Small intestine (tissue), 7 donors: Measurements from ENCODE around the gene ITGB5. TPM values are rescaled to one million over a fixed set of nuclear protein-coding genes. Genes with fewer than 3 reads are reported as not detected.

Source experiments
- DNase-seq, 2 donors: peaks; one replicate each; pipeline versions ENCODE4 v3.0.0 to v3.0.0-alpha.2; 2013
- FAIRE-seq: peaks from 2 replicates; lab custom pipeline; 2012; peaks lifted over from hg19 to GRCh38; lab: Jason Lieb, UNC
- H3K27ac ChIP-seq, 3 donors: one replicate each; pipeline ENCODE4 v1.5.1; 2013; ENCODE audit warnings: low read length in 2 of 3, mild to moderate bottlenecking in 2 of 3, control low read depth in 1 of 3, inconsistent platforms in 1 of 3, low read depth in 1 of 3, moderate library complexity in 1 of 3
- H3K27me3 ChIP-seq, 3 donors: one replicate each; pipeline ENCODE4 v1.6.1; 2013; ENCODE audit warnings: low read length in 3 of 3, inconsistent platforms in 1 of 3; ENCODE audit not compliant: control insufficient read depth in 3 of 3, insufficient read depth in 3 of 3
- H3K36me3 ChIP-seq, 3 donors: one replicate each; pipeline ENCODE4 v1.6.1; 2013; ENCODE audit warnings: low read length in 3 of 3, inconsistent platforms in 1 of 3, low read depth in 1 of 3, mild to moderate bottlenecking in 1 of 3, moderate library complexity in 1 of 3; ENCODE audit not compliant: control insufficient read depth in 3 of 3, insufficient read depth in 2 of 3
- H3K4me1 ChIP-seq, 3 donors: one replicate each; pipeline ENCODE4 v1.6.1; 2013; ENCODE audit warnings: low read length in 2 of 3, inconsistent platforms in 1 of 3, low read depth in 1 of 3, mild to moderate bottlenecking in 1 of 3, moderate library complexity in 1 of 3; ENCODE audit not compliant: control insufficient read depth in 3 of 3, insufficient read depth in 2 of 3
- H3K4me3 ChIP-seq, 3 donors: one replicate each; pipeline ENCODE4 v1.5.1; 2013; ENCODE audit warnings: low read length in 3 of 3, control low read depth in 1 of 3, inconsistent platforms in 1 of 3, low read depth in 1 of 3, mild to moderate bottlenecking in 1 of 3, moderate library complexity in 1 of 3
- H3K9me3 ChIP-seq, 2 donors: one replicate each; pipeline ENCODE4 v1.6.1; 2013; ENCODE audit warnings: low read depth in 1 of 2, low read length in 1 of 2; ENCODE audit not compliant: control insufficient read depth in 2 of 2, insufficient read depth in 1 of 2
- WGBS, 3 donors: extraction: QIAGEN DNeasy Blood & Tissue Kit; methylation state at CpG; one replicate each; pipeline ENCODE4 v1.1.7; 2013; 5-methylcytosine and 5-hydroxymethylcytosine counted together
- polyA plus RNA-seq, 4 donors: library from polyadenylated mRNA; stranded (reverse) in 3 of 4; unstranded in 1 of 4; fragments of 200-250 nt in 3 of 4; fragments of 120-200 nt in 1 of 4; gene quantifications; one replicate each; pipeline versions ENCODE4 v1.2.1 to v1.2.3, GENCODE V29; 2013
- donor health status: healthy with polysubstance abuse.
- donor health status: control.
- donor health status: control.
- donor health status: Bipolar disorder and iron deficiency.
- donor health status: healthy.

ITGB5 gene
- polyA plus RNA-seq, 4 donors = 9.4 to 74.3 (median 21.9) TPM

- peaks cover 0 to 76% (median 0%) of the 10 kb centered on the region in 3 donors for H3K36me3 ChIP-seq
- no peaks in the 10 kb centered on the region for H3K4me1 ChIP-seq
- no peak for DNase-seq
- no peak overlapping the region for H3K4me3 ChIP-seq
- 64 to 87% (median 85%) methylated on average over 6 of the region's 6 CpGs for WGBS, 3 donors
- no peaks in the 10 kb centered on the region for H3K9me3 ChIP-seq
- no peaks in the 10 kb centered on the region for H3K27me3 ChIP-seq
- no peak for FAIRE-seq
- no peak overlapping the region for H3K27ac ChIP-seq
Observed at GRCh38 chr3:124774327-124774718, 112.8 kb downstream of the ITGB5 start.

GRCh38 chr3:124773351-124774326 is 113.5 kb downstream of the ITGB5 start:
- no peak for DNase-seq
- H3K4me3 ChIP-seq = no peak overlapping the region
- H3K4me1 ChIP-seq = no peaks in the 10 kb centered on the region
- FAIRE-seq = no peak
- H3K27ac ChIP-seq = no peak overlapping the region
- H3K27me3 ChIP-seq = no peaks in the 10 kb centered on the region
- no peaks in the 10 kb centered on the region for H3K9me3 ChIP-seq
- 92 to 95% (median 93%) methylated on average over 17 of the region's 17 CpGs for WGBS, 3 donors
- H3K36me3 ChIP-seq = peaks cover 0 to 76% (median 0%) of the 10 kb centered on the region in 3 donors

GRCh38 chr3:124772081-124772831 is 114.9 kb downstream of the ITGB5 start:
- H3K4me1 ChIP-seq = no peaks in the 10 kb centered on the region
- peaks cover 0 to 77% (median 0%) of the 10 kb centered on the region in 3 donors for H3K36me3 ChIP-seq
- H3K9me3 ChIP-seq = no peaks in the 10 kb centered on the region
- no peaks in the 10 kb centered on the region for H3K27me3 ChIP-seq
- peak overlapping the region in 1 of 3 donors; percentile 32 for H3K27ac ChIP-seq
- WGBS, 3 donors = 43 to 78% (median 59%) methylated on average over 17 of the region's 17 CpGs
- DNase-seq = peak in 1 of 2 donors; percentile 28
- H3K4me3 ChIP-seq = no peak overlapping the region
- no peak for FAIRE-seq

- Histone ChIP-seq H3K4me1 (no peaks in the 10 kb centered on the region), H3K36me3 (peaks cover 0 to 80% (median 0%) of the 10 kb centered on the region in 3 donors), H3K27me3 (no peaks in the 10 kb centered on the region), H3K9me3 (no peaks in the 10 kb centered on the region), H3K27ac (no peak overlapping the region), H3K4me3 (no peak overlapping the region)
- DNase-seq (no peak), FAIRE-seq (no peak)
- WGBS, 3 donors = 51 to 85% (median 69%) methylated on average over 2 of the region's 2 CpGs
Observed at GRCh38 chr3:124771083-124771445, 116.1 kb downstream of the ITGB5 start.

GRCh38 chr3:124770336-124771082 is 116.7 kb downstream of the ITGB5 start:
- DNase-seq (peak in 1 of 2 donors; percentile 34), FAIRE-seq (no peak)
- Histone ChIP-seq H3K27ac (no peak overlapping the region), H3K27me3 (no peaks in the 10 kb centered on the region), H3K36me3 (peaks cover 0 to 80% (median 0%) of the 10 kb centered on the region in 3 donors), H3K4me3 (no peak overlapping the region), H3K4me1 (no peaks in the 10 kb centered on the region), H3K9me3 (no peaks in the 10 kb centered on the region)
- WGBS, 3 donors = 67 to 76% (median 72%) methylated on average over 10 of the region's 10 CpGs

GRCh38 chr3:124769462-124769861 is 117.7 kb downstream of the ITGB5 start:
- no peak overlapping the region for H3K27ac ChIP-seq
- peaks cover 0 to 82% (median 2%) of the 10 kb centered on the region in 3 donors for H3K36me3 ChIP-seq
- no peak for DNase-seq
- no peak for FAIRE-seq
- no peaks in the 10 kb centered on the region for H3K4me1 ChIP-seq
- no peak overlapping the region for H3K4me3 ChIP-seq
- no peaks in the 10 kb centered on the region for H3K9me3 ChIP-seq
- H3K27me3 ChIP-seq = no peaks in the 10 kb centered on the region
- 85 to 86% (median 85%) methylated on average over 9 of the region's 9 CpGs for whole genome bisulfite sequencing, 3 donors

GRCh38 chr3:124768812-124769211 is 118.4 kb downstream of the ITGB5 start:
- FAIRE-seq (no peak), DNase-seq (peak in 1 of 2 donors; percentile 53)
- Histone ChIP-seq H3K36me3 (peaks cover 2 to 82% (median 5%) of the 10 kb centered on the region in 3 donors), H3K27me3 (no peaks in the 10 kb centered on the region), H3K4me1 (no peaks in the 10 kb centered on the region), H3K9me3 (no peaks in the 10 kb centered on the region), H3K27ac (no peak overlapping the region), H3K4me3 (no peak overlapping the region)
- WGBS, 3 donors = 46 to 74% (median 59%) methylated on average over 7 of the region's 7 CpGs

- Histone ChIP-seq H3K27me3 (no peaks in the 10 kb centered on the region), H3K36me3 (peaks cover 2 to 86% (median 5%) of the 10 kb centered on the region in 3 donors), H3K4me1 (no peaks in the 10 kb centered on the region), H3K4me3 (no peak overlapping the region), H3K9me3 (no peaks in the 10 kb centered on the region), H3K27ac (no peak overlapping the region)
- WGBS, 3 donors = 85 to 89% (median 88%) methylated on average over 6 of the region's 6 CpGs
- FAIRE-seq = no peak
- DNase-seq = no peak
Observed at GRCh38 chr3:124767691-124768090, 119.5 kb downstream of the ITGB5 start.
